D721Med (cell line): ENCODE data around the gene FAM90A26.
"Not testable (repeated sequence)": the region's sequence is repeated elsewhere in the genome, so short reads cannot be mapped to it uniquely, and the experiment has no call there.

ENCODE experiments used
- DNase-seq: peaks from one replicate; pipeline ENCODE4 v3.0.0; 2011; ENCODE audit warnings: low spot score; ENCODE audit not compliant: insufficient read length
- FAIRE-seq: peaks from 2 replicates; lab custom pipeline; 2011; peaks lifted over from hg19 to GRCh38; lab: Jason Lieb, UNC
- TF ChIP-seq, protein P1 (sequence below): IDR thresholded peaks from 2 replicates; pipeline ENCODE4 v1.5.1; 2012; ENCODE audit warnings: mild to moderate bottlenecking, control low read depth; ENCODE audit not compliant: insufficient read depth; ENCODE audit errors: missing control alignments

Gene FAM90A26

DNA sequence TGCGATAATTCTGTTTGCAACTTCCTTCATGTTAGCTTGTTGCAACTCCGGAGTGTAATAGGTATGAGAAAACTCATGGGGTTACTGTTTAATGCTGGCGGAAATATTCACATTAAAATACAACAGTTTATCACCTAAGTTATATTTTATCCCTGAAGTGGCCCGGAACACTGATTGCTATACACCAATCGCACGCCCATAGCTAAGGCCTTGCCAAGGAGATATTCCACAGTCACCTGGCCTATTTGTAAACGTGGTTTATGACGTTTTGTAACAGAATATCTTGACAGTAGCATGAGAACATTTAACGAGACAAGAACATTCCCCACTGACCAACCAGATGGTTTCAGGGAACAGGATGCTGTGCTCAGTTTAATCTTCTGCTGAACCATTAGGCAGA lies 23.2 kb upstream of the FAM90A26 start:
- DNase-seq (no peak), FAIRE-seq (no peak)
- TF ChIP-seq, protein P1, sequence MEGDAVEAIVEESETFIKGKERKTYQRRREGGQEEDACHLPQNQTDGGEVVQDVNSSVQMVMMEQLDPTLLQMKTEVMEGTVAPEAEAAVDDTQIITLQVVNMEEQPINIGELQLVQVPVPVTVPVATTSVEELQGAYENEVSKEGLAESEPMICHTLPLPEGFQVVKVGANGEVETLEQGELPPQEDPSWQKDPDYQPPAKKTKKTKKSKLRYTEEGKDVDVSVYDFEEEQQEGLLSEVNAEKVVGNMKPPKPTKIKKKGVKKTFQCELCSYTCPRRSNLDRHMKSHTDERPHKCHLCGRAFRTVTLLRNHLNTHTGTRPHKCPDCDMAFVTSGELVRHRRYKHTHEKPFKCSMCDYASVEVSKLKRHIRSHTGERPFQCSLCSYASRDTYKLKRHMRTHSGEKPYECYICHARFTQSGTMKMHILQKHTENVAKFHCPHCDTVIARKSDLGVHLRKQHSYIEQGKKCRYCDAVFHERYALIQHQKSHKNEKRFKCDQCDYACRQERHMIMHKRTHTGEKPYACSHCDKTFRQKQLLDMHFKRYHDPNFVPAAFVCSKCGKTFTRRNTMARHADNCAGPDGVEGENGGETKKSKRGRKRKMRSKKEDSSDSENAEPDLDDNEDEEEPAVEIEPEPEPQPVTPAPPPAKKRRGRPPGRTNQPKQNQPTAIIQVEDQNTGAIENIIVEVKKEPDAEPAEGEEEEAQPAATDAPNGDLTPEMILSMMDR: no peak

DNA sequence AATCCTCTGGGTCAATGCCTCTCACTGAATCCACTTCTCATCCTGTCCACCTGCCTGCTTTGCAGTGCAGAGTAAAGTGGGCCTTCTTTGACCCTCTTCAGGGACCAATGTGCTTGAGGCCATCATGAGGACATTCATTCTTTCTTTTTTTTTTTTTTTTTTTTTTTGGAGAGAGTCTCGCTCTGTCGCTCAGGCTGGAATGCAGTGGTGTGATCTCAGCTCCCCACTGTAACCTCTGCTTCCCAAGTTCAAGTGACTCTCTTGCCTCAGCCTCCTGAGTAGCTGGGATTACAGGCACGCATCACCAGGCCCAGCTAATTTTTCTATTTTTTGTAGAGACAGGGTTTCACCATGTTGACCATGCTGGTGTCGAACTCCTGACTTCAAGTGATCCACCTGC lies 22.8 kb upstream of the FAM90A26 start:
- not testable (repeated sequence) for DNase-seq, FAIRE-seq

DNA sequence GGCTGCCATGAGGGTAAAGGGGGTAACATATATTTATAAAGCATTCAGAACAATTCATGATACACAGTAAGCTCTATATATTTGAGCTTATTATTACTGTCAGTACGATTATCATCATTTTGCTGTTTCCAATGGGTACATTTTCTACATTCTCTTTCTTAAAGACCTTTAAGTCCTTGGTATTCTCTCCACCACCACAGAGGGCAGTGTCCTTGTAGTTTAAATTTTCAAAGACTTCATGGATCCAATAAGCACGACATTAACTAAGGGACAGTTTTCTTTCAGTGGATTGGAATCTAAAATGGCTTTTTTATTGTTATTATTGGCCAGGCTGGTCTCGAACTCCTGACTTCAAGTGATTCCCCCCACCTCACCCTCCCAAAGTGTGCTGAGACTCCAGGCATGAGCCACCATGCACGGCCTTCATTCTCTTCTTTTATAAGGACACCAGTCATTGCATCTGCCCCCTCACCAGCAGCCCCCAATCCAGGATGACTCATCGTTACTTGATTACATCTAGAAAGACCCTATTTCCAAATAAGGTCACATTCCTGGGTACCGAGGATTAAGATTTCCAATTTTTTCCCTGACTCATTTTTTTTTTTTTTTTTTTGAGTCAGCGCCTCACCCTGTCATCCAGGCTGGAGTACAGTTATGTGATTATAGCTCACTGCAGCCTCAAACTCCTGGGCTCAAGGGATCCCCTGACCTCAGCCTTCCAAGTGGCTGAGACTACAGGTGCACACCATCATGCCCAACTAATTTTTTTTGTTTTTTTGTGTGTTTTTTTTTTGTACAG lies 21.4 kb upstream of the FAM90A26 start:
- DNase-seq, FAIRE-seq: not testable (repeated sequence)

DNA sequence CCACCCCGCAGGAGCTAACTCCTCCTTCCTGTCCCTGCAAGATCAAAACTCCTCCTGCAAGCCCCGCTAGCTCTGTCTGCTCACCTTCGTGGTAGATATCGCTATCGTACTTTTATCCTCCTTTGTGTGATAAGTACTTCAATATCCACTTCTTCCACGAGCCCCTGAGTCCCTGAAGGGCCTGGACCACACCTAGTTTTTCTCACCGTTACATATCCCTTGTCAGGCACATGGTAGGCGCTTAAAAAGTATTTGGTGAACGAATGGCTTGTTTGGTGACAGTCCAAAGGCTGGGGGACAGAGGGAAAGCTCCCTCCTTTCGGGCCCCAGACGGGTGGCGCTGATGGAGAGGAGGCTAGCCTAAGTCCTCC lies 18.4 kb upstream of the FAM90A26 start:
- not testable (repeated sequence) for FAIRE-seq

DNA sequence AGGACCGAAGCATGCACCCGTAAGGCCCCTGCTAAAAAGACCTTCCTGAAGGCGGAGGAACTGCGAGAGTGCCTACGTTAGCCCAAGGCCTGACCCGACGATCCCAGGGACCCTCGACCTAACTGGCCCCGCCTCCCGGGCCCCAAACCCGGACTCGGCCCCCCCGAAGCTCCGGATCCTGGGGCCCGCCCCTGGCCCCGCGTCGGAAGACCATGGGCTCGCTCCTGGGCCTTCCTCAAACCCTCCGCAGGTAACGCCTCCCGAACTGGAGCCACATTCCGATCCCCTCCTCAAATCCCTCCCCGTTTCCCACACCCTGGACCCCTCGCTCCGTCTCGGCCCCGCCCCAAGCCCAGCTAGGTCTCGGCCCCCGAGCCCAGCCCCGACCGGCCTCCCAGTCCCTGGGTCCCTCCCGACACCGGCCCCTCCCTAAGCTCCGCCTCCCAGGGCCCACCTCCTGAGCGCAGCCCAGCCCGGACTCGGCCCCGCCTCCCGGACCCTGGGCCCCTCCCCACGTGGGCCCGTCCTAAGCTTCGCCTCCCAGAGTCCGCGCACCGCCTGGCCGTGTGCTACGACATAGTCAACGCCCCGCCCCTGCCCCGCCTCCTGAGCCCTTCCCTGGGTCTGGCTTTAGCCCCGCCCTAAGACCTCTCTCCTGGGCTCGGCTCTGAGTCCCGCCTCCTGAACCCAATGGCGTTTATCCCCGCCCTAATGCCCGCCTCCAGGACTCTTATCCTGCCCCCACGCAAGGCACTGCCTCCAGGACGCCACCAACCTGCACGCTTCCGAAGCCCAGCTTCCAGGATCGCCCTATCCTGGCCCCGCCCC lies 17.8 kb upstream of the FAM90A26 start:
- DNase-seq: not testable (repeated sequence)

More for the DNA sequence above, 18.4 kb upstream of the FAM90A26 start:
- not testable (repeated sequence) for DNase-seq

DNA sequence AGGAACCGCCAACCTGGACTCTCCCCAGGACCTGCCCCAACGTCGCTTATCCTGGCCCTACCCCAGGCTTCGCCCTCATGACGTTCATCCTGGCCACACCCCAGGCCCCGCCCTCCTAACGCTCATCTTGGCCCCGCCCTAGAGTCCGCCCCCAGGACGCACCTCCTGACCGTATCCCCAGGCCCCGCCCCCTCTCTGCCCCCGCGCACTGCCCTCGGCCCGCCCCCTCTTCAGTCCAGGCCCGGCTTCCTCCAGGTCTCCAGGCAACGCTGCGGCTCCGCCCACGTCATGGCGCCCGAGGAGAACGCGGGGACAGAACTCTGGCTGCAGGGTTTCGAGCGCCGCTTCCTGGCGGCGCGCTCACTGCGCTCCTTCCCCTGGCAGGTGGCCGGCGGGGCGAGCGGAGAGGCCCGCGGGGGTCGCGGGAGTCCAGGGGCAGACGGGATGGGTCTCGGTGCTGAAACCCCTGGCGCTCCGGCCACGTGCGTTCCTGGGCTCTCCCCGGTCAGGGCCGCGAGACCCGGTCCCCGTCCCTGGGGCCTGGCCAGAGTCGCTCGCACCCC lies 17.1 kb upstream of the FAM90A26 start:
- FAIRE-seq, DNase-seq: not testable (repeated sequence)

More for the DNA sequence above, 17.8 kb upstream of the FAM90A26 start:
- not testable (repeated sequence) for FAIRE-seq

DNA sequence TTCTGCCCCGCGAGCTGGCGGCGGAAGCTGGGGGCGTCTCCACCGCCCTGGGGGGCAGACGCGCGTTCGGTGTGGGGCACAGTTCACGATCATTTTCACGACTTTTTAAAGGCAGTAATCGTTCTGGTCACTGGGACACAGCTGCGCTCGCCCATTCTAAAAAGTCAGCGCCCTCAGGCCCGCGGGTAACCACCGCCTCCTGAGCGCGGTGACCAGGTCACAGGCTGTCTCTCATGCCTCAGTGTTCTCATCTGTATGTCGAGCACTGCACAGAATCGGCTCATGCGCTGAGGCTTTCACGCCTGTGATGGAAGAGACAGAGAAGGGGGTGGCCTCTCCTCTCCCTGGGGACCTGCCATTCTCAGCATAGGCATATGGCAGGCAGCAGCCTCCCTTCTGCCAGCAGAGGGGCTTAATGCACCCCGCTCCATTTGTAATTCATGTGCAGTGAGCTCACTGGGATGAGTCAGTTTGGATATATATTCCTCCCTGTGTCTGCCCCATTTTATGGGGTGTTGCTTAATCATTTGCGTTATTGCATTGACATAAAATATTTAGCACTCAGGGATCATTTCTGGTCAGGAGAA lies 16.5 kb upstream of the FAM90A26 start:
- not testable (repeated sequence) for DNase-seq, FAIRE-seq

DNA sequence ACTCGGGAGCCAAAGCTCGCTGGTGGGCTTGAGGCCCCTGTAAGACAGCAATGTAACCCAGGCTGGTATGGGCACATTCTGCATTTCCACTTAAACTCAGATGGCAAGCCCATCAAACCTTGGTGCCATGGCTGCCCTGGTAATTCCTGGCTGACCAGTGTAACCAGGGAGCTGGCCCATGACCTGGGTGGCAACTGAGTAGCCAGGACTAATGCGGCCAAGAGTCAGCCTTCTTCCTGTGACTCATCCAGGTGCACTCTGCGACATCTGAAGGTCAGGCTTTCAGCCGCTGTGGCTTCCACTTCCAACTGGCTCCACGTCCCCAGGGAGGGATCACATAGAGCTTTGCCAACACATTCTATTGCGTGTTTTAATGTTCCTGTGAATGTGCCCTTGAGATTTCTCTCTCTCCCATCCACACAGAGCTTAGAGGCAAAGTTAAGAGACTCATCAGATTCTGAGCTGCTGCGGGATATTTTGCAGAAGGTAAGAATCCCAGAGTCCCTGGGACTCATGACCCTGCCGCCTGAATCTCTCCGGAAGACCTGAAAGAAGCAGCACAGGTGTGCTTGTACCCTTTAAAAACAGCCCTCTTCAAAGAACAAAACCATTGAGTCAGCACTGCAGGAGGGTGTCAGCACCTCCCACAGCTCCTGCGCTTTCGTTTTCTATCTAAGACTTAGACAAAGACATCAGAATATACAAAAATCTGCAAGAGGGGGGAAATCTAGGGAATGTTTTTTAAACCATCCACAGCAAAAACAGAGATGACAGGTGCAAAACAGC lies 14.9 kb upstream of the FAM90A26 start:
- not testable (repeated sequence) for FAIRE-seq, DNase-seq

DNA sequence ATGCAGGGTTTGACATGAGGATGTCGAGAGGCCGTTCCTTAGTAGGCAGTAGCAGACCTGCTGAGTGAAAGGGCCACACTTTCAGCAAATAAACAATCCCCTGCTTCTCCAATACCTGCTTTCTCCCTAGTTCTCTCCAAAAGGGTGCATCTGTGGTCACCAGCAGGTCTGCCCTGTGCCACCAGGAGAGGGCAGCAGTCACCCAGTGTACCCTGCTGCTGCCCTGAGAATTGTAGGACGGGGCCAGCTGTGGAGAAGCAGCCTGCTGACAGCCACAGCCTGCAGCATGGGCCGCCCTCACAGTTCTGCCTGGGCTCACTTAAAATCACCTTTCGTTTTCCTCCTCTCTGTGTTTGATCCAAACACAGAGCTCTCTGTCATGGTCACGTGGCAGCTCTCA lies 11.8 kb upstream of the FAM90A26 start:
- DNase-seq, FAIRE-seq: not testable (repeated sequence)

DNA sequence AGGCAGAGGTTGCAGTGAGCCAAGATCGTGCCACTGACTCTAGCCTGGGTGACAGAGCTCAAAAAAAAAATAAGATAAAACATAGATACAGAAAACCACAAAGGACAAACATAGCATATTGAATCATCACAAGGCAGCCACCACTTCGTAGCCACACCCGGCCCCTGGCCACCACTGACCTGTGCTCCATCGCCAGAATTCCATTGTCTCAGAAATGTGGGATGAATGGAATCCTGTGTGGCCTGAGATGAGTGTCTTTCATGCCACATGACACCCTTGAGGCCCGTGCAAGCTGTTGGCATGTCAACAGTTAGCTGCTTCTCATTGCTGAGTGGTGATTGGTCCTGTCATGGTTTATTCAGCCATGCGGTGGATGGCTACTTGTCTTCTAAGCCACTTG lies 10.2 kb upstream of the FAM90A26 start:
- DNase-seq, FAIRE-seq: not testable (repeated sequence)

DNA sequence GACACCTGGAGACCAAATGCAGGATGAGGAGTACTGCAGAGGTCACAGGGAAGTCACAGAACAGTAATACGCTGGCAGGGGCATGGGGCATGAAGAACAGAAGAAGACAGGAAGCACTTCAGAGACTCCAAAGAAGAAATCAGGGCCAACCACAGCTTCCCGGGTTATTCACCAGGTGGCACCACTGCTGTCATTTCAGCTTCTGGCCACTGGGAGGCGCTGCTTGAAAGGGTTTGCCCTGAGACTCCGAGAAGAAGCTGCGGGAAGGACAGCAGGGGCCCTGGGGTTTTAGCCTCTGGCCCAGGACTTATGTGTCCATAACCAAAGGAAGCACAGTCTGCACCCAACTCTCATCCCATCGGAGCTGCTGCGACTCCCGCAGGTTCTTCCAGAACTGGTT lies 4.2 kb upstream of the FAM90A26 start:
- not testable (repeated sequence) for DNase-seq, FAIRE-seq

DNA sequence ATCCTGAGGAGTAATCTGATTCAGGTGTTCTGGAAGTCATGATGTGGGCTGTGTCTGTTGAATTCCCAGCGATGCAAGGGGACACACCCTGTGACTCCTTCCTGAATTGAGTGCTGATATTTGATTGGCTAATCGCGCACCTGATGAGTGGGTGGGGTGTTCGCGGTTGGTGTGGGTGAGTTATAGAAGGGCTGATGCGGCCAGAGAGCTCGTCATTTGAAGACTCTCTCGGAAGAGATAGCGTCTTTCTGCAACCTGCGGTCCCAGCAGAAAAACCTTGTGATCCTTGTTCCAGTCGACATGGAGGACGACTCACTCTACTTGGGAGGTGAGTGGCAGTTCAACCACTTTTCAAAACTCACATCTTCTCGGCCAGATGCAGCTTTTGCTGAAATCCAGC lies 40.1 kb downstream of the FAM90A26 start, which contains the start of gene USP17L10:
TSS of gene USP17L10 (plus strand) at position 301 of the 400 bp plus-strand sequence. CDS start at position 301, 0 bp downstream.
- FAIRE-seq: not testable (repeated sequence)

DNA sequence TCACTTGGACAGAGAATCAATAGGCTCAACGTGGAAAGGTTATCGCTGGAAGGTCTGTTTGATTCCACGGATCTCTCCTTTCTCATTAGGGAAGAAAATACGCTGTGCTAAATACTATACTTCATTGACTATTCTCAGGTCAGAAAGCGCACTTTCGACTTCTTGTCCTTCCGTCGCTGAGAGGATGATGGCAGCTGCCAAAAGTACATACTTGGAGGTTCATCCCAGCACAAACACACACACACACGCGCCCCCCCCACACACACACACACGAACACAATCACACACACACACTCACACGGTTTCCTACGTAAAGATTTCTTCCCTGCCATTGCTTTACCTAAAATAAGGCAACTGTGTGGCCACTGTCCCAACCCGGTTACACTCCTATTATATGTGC lies 44.5 kb downstream of the FAM90A26 start:
- DNase-seq, FAIRE-seq: not testable (repeated sequence)

More for the DNA sequence above, 40.1 kb downstream of the FAM90A26 start, which contains the start of gene USP17L10:
- not testable (repeated sequence) for DNase-seq

DNA sequence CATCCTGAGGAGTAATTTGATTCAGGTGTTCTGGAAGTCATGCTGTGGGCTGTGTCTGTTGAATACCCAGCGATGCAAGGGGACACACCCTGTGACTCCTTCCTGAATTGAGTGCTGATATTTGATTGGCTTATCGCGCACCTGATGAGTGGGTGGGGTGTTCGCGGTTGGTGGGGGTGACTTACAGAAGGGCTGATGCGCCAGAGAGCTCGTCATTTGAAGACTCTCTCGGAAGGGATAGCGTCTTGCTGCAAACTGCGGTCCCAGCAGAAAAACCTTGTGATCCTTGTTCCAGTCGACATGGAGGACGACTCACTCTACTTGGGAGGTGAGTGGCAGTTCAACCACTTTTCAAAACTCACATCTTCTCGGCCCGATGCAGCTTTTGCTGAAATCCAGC lies 44.9 kb downstream of the FAM90A26 start, which contains the start of gene USP17L11:
TSS of gene USP17L11 (plus strand) at position 301 of the 400 bp plus-strand sequence. CDS start at position 301, 0 bp downstream.
- not testable (repeated sequence) for DNase-seq, FAIRE-seq

DNA sequence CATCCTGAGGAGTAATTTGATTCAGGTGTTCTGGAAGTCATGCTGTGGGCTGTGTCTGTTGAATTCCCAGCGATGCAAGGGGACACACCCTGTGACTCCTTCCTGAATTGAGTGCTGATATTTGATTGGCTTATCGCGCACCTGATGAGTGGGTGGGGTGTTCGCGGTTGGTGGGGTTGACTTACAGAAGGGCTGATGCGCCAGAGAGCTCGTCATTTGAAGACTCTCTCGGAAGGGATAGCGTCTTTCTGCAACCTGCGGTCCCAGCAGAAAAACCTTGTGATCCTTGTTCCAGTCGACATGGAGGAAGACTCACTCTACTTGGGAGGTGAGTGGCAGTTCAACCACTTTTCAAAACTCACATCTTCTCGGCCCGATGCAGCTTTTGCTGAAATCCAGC lies 49.6 kb downstream of the FAM90A26 start, which contains the start of gene USP17L12:
TSS of gene USP17L12 (plus strand) at position 301 of the 400 bp plus-strand sequence. CDS start at position 301, 0 bp downstream.
- DNase-seq, FAIRE-seq: not testable (repeated sequence)

DNA sequence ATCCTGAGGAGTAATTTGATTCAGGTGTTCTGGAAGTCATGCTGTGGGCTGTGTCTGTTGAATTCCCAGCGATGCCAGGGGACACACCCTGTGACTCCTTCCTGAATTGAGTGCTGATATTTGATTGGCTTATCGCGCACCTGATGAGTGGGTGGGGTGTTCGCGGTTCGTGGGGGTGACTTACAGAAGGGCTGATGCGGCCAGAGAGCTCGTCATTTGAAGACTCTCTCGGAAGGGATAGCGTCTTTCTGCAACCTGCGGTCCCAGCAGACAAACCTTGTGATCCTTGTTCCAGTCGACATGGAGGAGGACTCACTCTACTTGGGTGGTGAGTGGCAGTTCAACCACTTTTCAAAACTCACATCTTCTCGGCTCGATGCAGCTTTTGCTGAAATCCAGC lies 54.4 kb downstream of the FAM90A26 start, which contains the start of gene USP17L13:
TSS of gene USP17L13 (plus strand) at position 301 of the 400 bp plus-strand sequence. CDS start at position 301, 0 bp downstream.
- not testable (repeated sequence) for FAIRE-seq, DNase-seq
